HG02870 (cell line): Measurements from ENCODE around the gene GABBR1.
A peak's percentile ranks its signal among the peaks of the same experiment; 100 is the strongest.
"Not testable (repeated sequence)": the region's sequence is repeated elsewhere in the genome, so short reads cannot be mapped to it uniquely, and the experiment has no call there.

Experiments used
- ATAC-seq: cut with Tn5 transposase; IDR thresholded peaks from one replicate; pipeline ENCODE4 v1.9.1; 2021; ENCODE audit warnings: mild to moderate bottlenecking, moderate library complexity; ENCODE audit not compliant: unreplicated experiment

The GABBR1 gene

DNA sequence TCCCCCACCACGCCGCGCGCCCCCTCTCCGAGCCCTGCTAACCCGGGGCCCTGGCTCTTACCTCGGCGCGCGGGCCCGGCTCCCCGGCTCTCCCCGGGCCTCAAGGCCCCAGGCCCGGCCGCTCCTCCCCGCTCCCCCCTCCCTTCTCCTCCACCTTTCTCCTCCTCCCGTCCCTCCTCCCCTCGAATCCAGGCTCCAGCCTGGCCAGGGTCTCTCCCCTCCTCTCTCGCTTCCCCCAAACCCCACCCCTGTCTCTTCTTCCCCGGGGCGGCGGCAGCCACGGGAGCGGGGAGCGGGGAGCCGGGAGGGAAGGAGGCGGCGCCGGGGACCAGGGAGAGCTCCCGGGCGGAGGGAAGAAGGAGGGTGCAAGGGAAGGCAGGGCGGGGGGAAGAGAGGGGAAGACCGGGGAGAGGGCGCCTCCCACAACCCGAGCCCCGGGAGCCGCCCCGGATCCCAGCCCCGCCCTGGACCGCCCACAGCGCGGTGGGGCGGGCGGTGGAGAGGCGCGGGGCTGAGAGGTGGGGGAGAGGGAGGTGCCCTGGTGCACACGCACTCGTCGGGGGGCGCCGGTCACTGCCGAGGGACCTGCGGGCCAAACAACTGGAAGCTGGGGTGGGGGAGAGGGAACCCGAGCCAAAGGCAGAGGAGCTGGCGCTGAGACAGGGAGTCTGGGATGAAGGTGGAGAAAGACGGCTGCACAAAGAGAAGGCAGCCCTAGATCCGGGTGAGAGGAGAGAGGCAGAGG is at the start of gene GABBR1:
GABBR1 (minus strand) TSS at position 395 of the 745 bp plus-strand sequence. CDS start 798 bp downstream, outside the sequence.
- ATAC-seq: peak; percentile 62

- ATAC-seq: no peak
Measured at GRCh38 chr6:29681811-29682210, 48.8 kb upstream of the GABBR1 start.

GRCh38 chr6:29680904-29681303 is 47.9 kb upstream of the GABBR1 start, which contains the start of gene ZFP57:
Gene ZFP57 (minus strand): TSS chr6:29681152. CDS start chr6:29677003, 4,149 bp downstream.
- no peak for ATAC-seq

DNA sequence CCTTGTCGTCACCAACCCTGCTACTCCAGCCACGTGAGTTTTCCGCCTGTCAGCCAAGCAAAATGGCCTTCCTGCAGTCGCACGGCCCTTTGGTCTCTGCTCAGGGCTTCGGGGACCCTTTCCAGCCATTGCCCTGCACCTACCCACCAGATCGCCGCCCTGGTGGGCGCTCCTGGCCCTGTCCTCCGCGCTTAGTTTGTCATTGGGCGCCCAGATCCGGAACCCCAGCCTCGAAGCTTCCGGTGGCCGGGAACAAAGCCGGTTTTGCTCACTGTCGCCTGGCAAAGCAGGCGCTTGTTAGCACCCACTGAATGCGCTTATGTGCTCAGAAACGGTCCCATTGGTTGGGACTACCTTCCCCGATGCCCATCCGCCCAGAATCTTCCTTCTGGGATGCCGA is 47.4 kb upstream of the GABBR1 start:
- ATAC-seq: no peak

- no peak for ATAC-seq
Measured at GRCh38 chr6:29679962-29680361, 47.0 kb upstream of the GABBR1 start.

DNA sequence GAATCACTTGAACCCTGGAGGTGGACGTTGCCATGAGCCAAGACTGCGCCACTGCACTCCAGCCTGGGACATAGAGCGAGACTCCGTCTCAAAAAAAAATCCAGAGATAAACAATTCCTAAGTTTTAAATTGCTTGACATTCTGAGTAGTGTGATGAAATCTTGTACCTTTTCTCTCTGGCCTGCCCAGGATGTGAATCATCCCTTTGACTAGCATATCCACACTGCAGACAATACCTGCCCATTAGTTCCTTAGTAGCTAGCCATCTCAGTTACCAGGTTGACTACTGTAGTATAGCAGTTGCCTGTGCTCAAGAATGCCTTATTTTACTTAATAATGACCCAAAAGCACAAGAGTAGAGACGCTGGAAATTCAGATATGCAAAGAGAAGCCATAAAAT is 45.1 kb upstream of the GABBR1 start:
- no peak for ATAC-seq

GRCh38 chr6:29676981-29677601 is 44.1 kb upstream of the GABBR1 start:
- ATAC-seq: no peak

DNA sequence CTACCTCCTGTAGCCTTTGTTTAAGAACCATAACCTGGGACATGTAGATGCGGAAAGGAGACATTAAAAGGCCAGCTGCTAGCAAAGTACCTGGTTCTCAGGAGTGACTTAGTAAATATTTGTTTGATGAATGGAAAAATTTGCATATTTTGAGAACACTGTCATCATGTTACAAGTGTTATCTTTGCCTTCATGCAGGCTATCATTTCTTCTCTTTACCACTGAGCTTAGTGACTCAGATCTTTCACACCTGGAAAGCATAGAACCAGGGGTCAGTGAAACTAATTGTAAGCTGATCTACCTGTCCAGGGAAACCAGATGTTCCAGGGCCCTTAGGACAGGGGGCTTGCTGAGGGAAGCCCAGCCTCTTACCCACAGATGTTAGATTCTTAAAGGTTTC is 42.6 kb upstream of the GABBR1 start:
- ATAC-seq: no peak

DNA sequence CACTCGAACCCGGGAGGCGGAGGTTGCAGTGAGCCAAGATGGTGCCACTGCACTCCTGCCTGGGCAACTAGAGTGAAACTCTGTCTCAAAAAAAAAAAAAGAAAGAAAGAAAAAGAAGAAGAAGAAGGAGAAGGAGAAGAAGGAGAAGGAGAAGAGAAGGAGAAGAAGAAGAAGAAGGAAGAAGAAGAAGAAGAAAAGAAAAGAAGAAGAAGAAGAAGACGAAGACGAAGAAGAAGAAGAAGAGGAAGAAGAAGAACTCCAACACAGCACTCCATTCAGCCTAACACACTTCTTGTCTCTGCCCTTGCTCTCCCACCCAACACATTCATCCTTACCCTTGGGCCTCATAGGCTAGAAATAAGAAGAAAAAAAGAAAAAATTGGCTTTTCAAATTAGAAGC is 41.0 kb upstream of the GABBR1 start:
- no peak for ATAC-seq

DNA sequence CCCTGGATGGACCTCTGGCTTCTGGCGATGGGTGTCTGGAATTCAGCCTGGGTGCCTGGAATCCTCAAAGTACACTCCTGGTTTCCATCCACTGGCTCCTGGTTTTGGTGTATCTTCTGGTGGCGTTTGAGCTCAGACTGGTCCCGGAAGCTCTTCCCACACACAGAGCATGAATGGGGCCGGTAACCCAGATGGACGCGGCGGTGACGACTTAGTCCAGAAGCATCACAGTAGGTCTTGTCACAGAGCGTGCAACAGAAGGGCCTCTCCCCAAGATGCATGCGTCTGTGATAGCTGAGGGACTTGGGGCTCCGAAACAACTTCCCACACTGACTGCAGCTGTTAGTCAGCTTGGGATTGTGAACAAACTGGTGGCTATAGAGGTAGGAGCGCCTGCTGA is 40.2 kb upstream of the GABBR1 start:
- no peak for ATAC-seq

DNA sequence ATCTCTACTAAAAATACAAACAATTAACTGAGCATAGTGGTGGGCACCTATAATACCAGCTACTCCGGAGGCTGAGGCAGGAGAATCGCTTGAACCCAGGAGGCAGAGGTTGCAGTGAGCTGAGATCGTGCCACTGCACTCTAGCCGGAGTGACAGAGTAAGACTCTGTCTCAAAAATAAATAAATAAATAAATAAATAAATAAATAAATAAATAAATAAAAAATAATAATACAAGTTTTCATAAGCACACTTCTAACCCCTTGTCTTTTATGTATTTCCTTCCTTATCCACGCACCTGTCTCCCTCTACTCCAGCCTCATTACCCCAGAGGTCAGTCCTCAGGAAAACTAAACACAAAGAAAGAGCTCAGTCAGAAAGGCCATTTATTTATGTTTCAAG is 39.1 kb upstream of the GABBR1 start:
- not testable (repeated sequence) for ATAC-seq

DNA sequence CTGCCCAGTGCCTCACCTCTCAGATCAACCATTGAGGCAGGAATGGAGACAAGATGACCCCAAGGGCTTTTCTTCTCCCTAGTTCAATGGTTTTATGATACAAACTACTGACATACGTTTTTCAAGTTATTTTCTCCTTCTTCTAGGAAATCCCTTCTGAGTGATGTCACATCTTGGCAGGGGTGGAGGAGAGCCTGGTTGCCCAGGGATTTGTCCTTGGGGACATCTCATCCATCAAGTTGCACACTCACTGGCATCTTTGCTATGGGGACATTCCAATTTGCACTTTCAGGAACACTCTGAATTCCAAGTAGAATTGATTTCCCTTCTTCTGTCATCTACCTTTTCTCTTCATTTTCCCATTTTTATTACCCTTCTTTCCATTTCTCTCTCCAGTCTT is 38.0 kb upstream of the GABBR1 start:
- no peak for ATAC-seq

DNA sequence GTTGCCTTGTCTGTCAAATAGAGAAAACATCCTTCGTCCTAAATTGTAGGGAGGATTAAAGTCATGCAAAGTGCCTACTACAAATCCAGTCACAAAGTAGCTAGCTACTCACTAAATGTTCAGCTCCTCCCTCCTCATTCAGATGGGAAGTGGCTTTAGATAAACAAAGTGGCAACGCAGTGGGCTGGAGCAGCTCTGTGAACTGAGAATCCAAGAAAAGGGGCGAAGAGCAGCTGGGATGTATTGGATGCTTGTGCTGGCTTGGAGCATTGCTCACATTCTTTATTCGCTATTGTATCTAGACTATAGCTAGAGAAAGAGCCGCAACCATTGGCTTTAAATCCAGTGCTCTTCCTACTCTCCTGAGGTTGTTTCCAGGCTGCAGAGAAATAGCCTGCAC is 34.2 kb upstream of the GABBR1 start:
- no peak for ATAC-seq

GRCh38 chr6:29666826-29667130 is 33.8 kb upstream of the GABBR1 start:
- no peak for ATAC-seq

GRCh38 chr6:29665942-29666825 is 33.2 kb upstream of the GABBR1 start:
- no peak for ATAC-seq

- no peak for ATAC-seq
Measured at GRCh38 chr6:29663300-29664042, 30.5 kb upstream of the GABBR1 start.

- not testable (repeated sequence) for ATAC-seq
Measured at GRCh38 chr6:29661502-29662141, 28.6 kb upstream of the GABBR1 start.

GRCh38 chr6:29661071-29661470 is 28.1 kb upstream of the GABBR1 start:
- ATAC-seq: no peak

DNA sequence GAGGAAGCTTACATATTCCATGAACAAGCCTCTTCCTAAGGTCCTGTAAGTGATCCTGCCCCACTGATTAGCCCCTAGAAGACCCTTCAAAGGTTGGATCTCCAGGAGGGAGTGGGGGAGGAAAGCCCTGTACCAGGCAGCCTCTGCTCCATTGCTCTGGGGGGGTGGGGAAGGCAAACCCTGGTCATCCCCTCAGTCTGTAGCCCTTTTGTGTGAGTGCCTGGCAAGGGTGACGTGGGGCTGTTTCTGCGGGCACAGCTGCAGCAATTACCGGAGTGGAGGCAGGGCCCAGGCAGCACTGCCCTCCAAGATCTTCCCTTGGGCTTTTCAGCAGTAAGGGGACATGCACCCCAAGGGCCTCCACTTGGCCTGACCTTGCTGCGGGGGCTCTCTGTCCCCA is 23.8 kb upstream of the GABBR1 start, which contains the start of gene MOG:
MOG (plus strand) TSS at position 295 of the 400 bp plus-strand sequence. CDS start 118 bp downstream, outside the sequence.
- no peak for ATAC-seq

GRCh38 chr6:29656157-29656556 is 23.2 kb upstream of the GABBR1 start:
- no peak for ATAC-seq
